GM19023 (cell line): ENCODE measurements around the gene RGS9.
"Not testable (repeated sequence)": the region's sequence is repeated elsewhere in the genome, so short reads cannot be mapped to it uniquely, and the experiment has no call there.

Source experiments
- ATAC-seq: cut with Tn5 transposase; IDR thresholded peaks from one replicate; pipeline ENCODE4 v1.9.1; 2021; ENCODE audit warnings: mild to moderate bottlenecking, moderate library complexity; ENCODE audit not compliant: unreplicated experiment

RGS9 gene

DNA sequence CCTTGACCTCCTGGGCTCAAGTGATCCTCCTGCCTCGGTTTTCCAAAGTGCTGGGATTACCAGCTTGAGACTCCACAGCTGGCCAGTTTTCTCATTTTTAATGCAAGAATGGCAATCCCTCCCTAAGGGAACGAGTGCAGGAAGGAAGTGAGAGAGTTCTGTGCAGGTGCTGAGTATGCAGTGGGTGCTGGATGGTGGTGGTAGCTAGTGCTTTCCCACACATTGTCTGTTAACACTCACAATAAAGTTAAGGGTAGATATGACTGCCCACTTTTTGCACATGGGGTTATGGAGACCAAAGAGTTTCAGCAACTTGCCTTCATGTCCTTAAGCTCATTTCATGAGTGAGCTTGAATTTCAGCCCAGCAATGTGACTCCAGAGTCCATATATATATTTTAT, 18.5 kb downstream of the RGS9 start:
- peak; percentile 38 for ATAC-seq

- ATAC-seq, result no peak
Observed at GRCh38 chr17:65156185-65156834, 19.1 kb downstream of the RGS9 start.

- ATAC-seq, result no peak
Observed at GRCh38 chr17:65156835-65157565, 19.8 kb downstream of the RGS9 start.

DNA sequence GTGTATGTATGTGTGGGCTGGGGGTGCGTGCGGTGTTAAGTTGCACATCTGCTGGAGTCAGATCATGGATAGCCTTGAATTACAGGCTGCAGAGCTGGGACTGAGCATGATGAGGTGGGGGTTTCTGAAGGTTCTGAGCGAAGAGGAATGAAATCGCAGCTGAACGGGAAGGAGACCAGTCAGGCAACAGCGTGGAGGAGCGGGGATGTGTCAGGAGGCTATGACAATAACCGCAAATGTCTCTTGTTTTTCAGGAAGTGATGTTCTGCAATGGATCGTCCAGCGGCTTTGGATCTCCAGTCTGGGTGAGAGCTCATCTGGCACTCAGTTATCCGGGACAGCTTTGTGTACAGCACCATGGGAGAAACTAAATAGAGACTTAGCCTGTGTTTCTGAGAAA, 20.9 kb downstream of the RGS9 start:
- no peak for ATAC-seq

- no peak for ATAC-seq
Observed at GRCh38 chr17:65158622-65159021, 21.5 kb downstream of the RGS9 start.

- no peak for ATAC-seq
Observed at GRCh38 chr17:65160516-65160915, 23.3 kb downstream of the RGS9 start.

DNA sequence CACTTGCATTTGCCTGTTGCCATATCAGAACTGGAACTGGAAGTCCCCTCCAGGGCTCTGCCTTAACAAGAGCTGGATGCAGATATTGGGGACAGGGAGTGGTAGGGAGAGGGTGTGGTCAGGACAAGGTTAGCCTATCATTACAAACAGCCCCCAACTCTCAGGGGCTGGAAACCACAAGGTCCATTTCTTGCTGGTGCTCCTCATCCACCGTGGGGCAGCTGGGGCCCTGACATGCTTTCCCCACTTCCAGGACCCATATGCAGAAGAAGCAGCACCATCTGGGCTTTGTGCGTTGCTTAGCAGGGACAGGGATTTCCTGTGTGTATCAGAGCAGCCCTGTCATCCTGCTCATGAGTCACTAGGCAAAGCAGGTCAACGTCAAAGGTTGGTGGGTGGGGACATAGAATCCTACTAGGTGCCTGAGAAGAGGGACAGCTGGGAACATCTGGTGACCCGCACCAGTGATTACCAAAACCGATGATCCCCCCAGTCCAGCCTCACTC, 26.9 kb downstream of the RGS9 start:
- peak; percentile 93 for ATAC-seq

DNA sequence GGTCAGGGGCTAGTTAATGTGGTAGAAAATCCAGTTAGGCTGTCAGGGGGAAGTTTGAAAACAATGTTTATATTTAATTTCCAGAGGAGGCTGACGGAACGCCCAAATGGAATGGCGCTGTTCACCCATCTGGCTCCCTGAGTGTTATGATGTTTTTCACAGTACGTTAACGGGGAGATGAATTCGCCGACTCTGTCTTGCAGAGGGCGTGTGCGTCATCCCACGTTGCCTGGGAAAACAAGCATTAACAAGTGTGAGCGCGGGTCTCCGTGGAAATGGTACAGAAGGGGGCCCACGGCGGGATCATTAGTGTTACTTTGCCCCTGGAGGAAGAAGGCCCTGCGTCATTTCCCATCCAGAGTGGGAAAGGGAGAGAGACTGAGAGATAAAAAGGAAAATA, 29.6 kb downstream of the RGS9 start:
- no peak for ATAC-seq

DNA sequence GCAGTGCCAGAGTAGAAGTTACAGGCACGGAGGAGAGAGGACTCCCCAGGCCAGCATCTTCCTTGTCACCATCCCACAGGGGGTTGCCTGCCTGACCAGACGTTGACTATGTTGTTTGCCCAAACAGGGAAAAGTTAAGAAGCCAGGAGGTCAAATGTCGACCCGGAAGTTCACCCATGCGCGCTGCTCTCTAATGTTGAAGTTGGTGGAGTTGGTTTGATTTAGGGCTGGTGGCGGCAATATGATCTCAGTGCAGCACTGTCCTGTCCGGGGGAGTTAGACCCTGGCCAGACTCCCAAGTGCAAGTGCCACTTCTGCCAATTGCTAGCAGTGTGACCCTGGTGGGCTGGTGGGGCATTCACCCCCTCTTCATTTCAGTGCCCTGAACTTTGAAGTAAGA, 30.4 kb downstream of the RGS9 start:
- no peak for ATAC-seq

DNA sequence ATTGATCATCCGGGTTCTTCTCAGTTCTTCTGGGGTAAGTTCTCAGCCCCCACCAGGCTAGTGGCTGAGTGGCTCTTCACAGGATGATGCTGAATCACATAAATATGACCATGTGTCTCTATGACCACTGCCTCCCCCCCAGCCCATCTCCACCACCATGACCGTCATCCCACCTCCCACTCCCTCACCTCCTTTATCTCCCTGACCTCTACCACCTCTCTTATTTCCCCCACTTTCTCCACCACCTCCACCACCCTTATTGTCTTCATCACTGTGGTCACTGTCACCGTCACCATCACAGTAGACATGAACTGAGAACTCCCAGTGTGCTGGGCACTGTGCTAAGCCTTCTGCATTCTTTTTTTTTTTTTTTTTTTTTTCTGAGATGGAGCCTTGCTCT, 32.5 kb downstream of the RGS9 start:
- ATAC-seq, result no peak

DNA sequence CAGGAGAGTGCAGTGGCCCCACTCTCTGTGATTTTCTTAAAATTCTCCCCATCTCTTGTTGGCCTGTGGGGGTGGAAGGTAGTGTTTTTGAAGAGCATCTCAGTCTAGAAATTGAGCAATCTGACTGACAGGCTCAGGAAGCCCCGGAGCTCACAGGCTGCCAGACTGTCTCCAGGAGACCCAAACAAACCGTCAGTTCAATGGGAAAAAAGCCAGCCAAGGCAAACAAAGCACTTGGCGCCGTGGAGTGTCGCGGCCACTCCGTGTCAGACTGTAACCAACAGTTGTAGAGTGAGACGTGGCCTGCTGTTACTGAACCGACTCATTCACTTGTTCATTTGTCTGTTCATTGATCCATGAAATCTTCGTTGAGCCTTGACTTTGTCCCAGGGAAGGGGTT, 33.7 kb downstream of the RGS9 start:
- no peak for ATAC-seq

DNA sequence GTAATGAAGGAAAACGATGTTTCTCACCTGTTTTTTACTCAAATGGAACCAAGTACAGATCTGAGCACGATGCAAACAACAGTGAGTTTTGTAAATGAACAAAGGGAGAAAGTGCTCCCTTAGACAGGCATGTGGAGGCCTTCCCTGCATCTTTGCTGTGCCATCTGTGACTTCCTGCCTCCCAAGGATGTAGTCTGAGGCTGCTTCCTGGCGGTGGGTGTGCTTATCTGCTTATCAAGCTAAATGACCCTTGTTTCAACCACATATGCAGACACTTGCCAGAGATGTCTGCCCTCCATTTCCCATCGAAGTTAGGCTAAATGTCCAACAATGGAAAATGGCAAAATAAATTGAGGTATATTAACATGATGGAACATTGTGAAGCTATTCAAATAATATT, 34.6 kb downstream of the RGS9 start:
- ATAC-seq, result no peak

GRCh38 chr17:65172496-65173136, 35.4 kb downstream of the RGS9 start:
- ATAC-seq, result no peak

DNA sequence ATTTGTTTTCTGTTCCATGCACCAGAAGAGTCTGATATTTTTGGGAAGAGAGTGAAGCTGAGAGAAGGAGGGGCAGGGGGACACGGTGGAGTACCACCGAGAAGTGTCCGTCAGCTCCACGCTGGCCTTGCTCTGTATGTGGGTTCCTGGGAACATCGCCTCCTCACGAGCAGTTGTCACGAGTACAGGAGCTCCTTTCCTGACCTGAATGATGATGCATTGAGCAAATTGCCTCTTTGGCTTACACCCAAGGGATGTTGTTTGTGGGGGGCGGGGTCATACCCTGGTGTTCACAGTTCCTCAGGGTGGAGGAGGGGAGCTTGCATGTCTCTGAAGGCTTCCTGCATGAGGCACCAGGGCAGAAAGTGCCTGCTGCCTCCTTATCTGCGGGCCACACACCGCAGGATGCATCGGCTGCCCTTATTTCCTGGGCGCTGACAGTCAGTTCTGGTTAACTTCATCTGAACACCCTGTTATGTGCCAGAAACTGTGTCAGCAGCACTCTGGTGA, 36.2 kb downstream of the RGS9 start:
- ATAC-seq, result no peak

- ATAC-seq, result no peak
Observed at GRCh38 chr17:65173976-65174683, 37.0 kb downstream of the RGS9 start.

GRCh38 chr17:65174974-65175373, 37.8 kb downstream of the RGS9 start:
- ATAC-seq, result no peak

DNA sequence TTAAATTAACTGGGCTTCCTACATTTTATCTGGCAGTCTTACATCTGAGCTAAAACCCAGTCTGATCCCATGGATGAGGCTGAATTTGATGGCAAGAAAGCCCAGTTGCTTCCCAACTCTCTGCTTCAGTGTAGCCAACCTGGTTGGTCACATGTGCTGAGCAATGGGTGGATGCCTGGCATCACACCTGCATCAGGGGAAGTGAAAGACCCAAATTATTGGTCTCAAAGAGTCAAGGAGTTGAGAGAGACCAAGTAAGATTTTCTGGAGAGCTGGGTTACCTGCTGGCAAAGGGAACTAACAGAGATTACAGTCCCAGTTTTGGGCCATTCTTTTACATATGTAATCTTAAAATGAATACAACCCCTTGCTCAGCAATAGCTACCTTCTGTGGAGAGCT, 38.8 kb downstream of the RGS9 start:
- no peak for ATAC-seq

- ATAC-seq, result no peak
Observed at GRCh38 chr17:65176646-65177409, 39.7 kb downstream of the RGS9 start.

DNA sequence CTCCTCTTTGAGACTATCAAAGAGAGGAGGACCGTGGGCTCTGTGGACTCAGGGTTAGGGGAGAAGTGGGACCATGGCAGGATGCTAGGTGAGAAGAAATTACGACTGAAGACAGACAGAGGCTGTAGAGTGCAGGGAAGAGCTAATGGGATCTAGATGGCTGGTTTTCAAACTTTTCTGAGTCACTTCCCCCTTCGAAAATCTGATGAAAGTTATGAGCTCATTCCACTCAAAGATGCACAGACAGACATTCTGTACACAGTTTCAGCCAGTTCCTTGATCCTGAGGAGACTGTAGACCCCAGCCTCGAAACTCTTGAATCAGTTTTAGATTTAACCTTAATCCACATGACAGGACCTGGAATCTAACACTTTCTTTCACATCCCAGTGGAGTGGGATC, 40.7 kb downstream of the RGS9 start:
- ATAC-seq, result no peak

DNA sequence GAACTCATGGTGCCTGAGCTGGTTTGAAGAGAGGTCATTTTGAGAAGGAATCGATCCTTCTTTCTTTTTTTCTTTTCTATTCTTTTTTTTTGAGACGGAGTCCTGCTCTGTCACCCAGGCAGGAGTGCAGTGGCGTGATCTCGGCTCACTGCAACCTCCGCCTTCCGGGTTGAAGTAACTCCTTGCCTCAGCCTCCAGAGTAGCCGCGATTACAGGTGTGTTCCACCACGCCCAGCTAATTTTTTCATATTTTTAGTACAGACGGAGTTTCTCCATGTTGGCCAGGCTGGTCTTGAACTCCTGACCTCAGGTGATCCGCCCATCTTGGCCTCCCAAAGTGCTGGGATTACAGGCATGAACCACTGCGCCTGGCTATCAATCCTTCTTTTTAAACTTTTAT, 43.1 kb downstream of the RGS9 start:
- ATAC-seq, result not testable (repeated sequence)
